PFSK-1 (cell line): ENCODE measurements around the gene GGT6.

Experiments
- FOXP2 ChIP-seq: optimal IDR thresholded peaks from 2 replicates; pipeline ENCODE3; 2011; ENCODE audit warnings: borderline replicate concordance, control low read depth, inconsistent platforms; ENCODE audit not compliant: insufficient read depth; ENCODE audit errors: extremely low read length, extremely low read depth
- POLR2AphosphoS5 ChIP-seq: IDR thresholded peaks from 2 replicates; pipeline ENCODE4 v1.6.1; 2012; ENCODE audit warnings: low read depth, mild to moderate bottlenecking, control low read depth, low read length, moderate library complexity
- REST ChIP-seq, 2 experiments: IDR thresholded peaks; 2 replicates each; pipeline versions ENCODE4 v1.6.1 to v1.8.0; 2011 to 2012; ENCODE audit warnings: low read depth in 2 of 2, low read length in 2 of 2, control low read depth in 1 of 2, inconsistent platforms in 1 of 2, mild to moderate bottlenecking in 1 of 2, moderate library complexity in 1 of 2; ENCODE audit not compliant: insufficient read depth in 1 of 2
- SIN3A ChIP-seq: IDR thresholded peaks from 2 replicates; pipeline ENCODE4 v1.6.1; 2012; ENCODE audit warnings: mild to moderate bottlenecking, low read length, moderate library complexity, borderline replicate concordance; ENCODE audit not compliant: insufficient read depth
- TAF1 ChIP-seq: IDR thresholded peaks from 2 replicates; pipeline ENCODE4 v1.6.1; 2012; ENCODE audit warnings: low read length, control low read depth, borderline replicate concordance; ENCODE audit not compliant: insufficient read depth

The GGT6 gene

GRCh38 chr17:4604111-4604644 lies 43.8 kb upstream of the GGT6 start:
- TF ChIP-seq FOXP2 (peak; percentile 15), TAF1 (no peak)

GRCh38 chr17:4602041-4602440 lies 41.7 kb upstream of the GGT6 start:
- TF ChIP-seq SIN3A (no peak), TAF1 (no peak), POLR2AphosphoS5 (no peak), REST (IDR thresholded peaks at IDR 0.05; ENCODE audit: insufficient read depth in 1 of 2, low read depth in 2 of 2, low read length in 2 of 2) (no peak), FOXP2 (no peak)

GRCh38 chr17:4601326-4601725 lies 40.9 kb upstream of the GGT6 start:
- TF ChIP-seq SIN3A, result no peak
- no peak for TF ChIP-seq POLR2AphosphoS5
- no peak for TF ChIP-seq FOXP2
- TF ChIP-seq REST (IDR thresholded peaks at IDR 0.05; ENCODE audit: insufficient read depth in 1 of 2, low read depth in 2 of 2, low read length in 2 of 2), result no peak
- no peak for TF ChIP-seq TAF1

GRCh38 chr17:4600563-4600962 lies 40.2 kb upstream of the GGT6 start:
- TF ChIP-seq POLR2AphosphoS5 (no peak), REST (IDR thresholded peaks at IDR 0.05; ENCODE audit: insufficient read depth in 1 of 2, low read depth in 2 of 2, low read length in 2 of 2) (no peak), TAF1 (no peak), SIN3A (no peak), FOXP2 (no peak)

GRCh38 chr17:4599505-4600281 lies 39.3 kb upstream of the GGT6 start:
- TF ChIP-seq POLR2AphosphoS5 (no peak), FOXP2 (no peak), SIN3A (no peak), TAF1 (no peak), REST (IDR thresholded peaks at IDR 0.05; ENCODE audit: insufficient read depth in 1 of 2, low read depth in 2 of 2, low read length in 2 of 2) (no peak)
